Endothelial cell of umbilical vein (primary cell): ENCODE results near the gene NID2.

Experiments used
- EZH2 ChIP-seq: IDR thresholded peaks from 2 replicates; pipeline ENCODE4 v1.6.1; 2012; ENCODE audit warnings: borderline replicate concordance, low read depth, mild to moderate bottlenecking, moderate library complexity, low read length, inconsistent platforms; ENCODE audit not compliant: severe bottlenecking
- FOS ChIP-seq: IDR thresholded peaks from 2 replicates; pipeline ENCODE4 v1.6.1; 2011; ENCODE audit warnings: mild to moderate bottlenecking, low read length, moderate library complexity, borderline replicate concordance; ENCODE audit not compliant: insufficient read depth
- JUN ChIP-seq: IDR thresholded peaks from 2 replicates; pipeline ENCODE4 v1.6.1; 2011; ENCODE audit warnings: borderline replicate concordance, low read depth; ENCODE audit not compliant: insufficient read length, insufficient read depth
- MYC ChIP-seq: IDR thresholded peaks from one replicate; pipeline ENCODE4 v1.6.1; 2011; ENCODE audit warnings: mild to moderate bottlenecking, low read depth, low read length
- POLR2A ChIP-seq: IDR thresholded peaks from 2 replicates; pipeline ENCODE4 v1.6.1; 2012; ENCODE audit warnings: low read depth, mild to moderate bottlenecking, control low read depth, low read length
- POLR2AphosphoS5 ChIP-seq: IDR thresholded peaks from 2 replicates; pipeline ENCODE4 v1.6.1; 2012; ENCODE audit warnings: low read depth, mild to moderate bottlenecking, control low read depth, low read length, moderate library complexity; ENCODE audit not compliant: insufficient read depth
- TF ChIP-seq, protein P1 (sequence below), 2 donors: IDR thresholded peaks; 1 replicate in 1 of 2; 2 replicates in 1 of 2; pipeline ENCODE4 v1.5.1; 2011; ENCODE audit warnings: low read length in 2 of 2, mild to moderate bottlenecking in 2 of 2, moderate library complexity in 2 of 2, control low read depth in 1 of 2, inconsistent platforms in 1 of 2, low read depth in 1 of 2; ENCODE audit not compliant: insufficient read depth in 1 of 2; ENCODE audit errors: extremely low read depth in 1 of 2
- TF ChIP-seq, protein P2 (sequence below): IDR thresholded peaks from 2 replicates; pipeline ENCODE4 v1.6.1; 2011; ENCODE audit not compliant: insufficient read depth, insufficient read length

GRCh38 chr14:52053044-52053443 is 15.8 kb downstream of the NID2 start:
- TF ChIP-seq, protein P1, sequence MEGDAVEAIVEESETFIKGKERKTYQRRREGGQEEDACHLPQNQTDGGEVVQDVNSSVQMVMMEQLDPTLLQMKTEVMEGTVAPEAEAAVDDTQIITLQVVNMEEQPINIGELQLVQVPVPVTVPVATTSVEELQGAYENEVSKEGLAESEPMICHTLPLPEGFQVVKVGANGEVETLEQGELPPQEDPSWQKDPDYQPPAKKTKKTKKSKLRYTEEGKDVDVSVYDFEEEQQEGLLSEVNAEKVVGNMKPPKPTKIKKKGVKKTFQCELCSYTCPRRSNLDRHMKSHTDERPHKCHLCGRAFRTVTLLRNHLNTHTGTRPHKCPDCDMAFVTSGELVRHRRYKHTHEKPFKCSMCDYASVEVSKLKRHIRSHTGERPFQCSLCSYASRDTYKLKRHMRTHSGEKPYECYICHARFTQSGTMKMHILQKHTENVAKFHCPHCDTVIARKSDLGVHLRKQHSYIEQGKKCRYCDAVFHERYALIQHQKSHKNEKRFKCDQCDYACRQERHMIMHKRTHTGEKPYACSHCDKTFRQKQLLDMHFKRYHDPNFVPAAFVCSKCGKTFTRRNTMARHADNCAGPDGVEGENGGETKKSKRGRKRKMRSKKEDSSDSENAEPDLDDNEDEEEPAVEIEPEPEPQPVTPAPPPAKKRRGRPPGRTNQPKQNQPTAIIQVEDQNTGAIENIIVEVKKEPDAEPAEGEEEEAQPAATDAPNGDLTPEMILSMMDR (IDR thresholded peaks at IDR 0.05; ENCODE audit: extremely low read depth in 1 of 2, insufficient read depth in 1 of 2, low read depth in 1 of 2, low read length in 2 of 2): no peak
- no peak for TF ChIP-seq POLR2AphosphoS5
- TF ChIP-seq EZH2: no peak
- TF ChIP-seq, protein P2, sequence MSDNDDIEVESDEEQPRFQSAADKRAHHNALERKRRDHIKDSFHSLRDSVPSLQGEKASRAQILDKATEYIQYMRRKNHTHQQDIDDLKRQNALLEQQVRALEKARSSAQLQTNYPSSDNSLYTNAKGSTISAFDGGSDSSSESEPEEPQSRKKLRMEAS: no peak
- no peak for TF ChIP-seq POLR2A
- TF ChIP-seq MYC: no peak
- TF ChIP-seq FOS: no peak
- TF ChIP-seq JUN: no peak
